Progenitor cell of endocrine pancreas (in vitro differentiated cells): ENCODE data around the gene MAPT. TPM values are rescaled to one million over a fixed set of nuclear protein-coding genes. Genes with fewer than 3 reads are reported as not detected.

Source experiments
- DNase-seq: peaks from one replicate; pipeline ENCODE4 v3.0.0; 2021; ENCODE audit warnings: low spot score; ENCODE audit not compliant: unreplicated experiment
- H3K27ac Mint-ChIP-seq: 2 replicates; pipeline ENCODE4 v1.8.0; 2021; ENCODE audit warnings: mild to moderate bottlenecking, moderate library complexity, mixed read lengths
- H3K27me3 Mint-ChIP-seq: 2 replicates; pipeline ENCODE4 v1.8.0; 2021; ENCODE audit warnings: mixed read lengths
- H3K36me3 Mint-ChIP-seq: 2 replicates; pipeline ENCODE4 v1.8.0; 2022; ENCODE audit warnings: mixed read lengths; ENCODE audit not compliant: insufficient read depth
- H3K4me1 Mint-ChIP-seq: 2 replicates; pipeline ENCODE4 v1.8.0; 2021; ENCODE audit warnings: low read depth, mixed read lengths
- H3K4me3 Mint-ChIP-seq: 2 replicates; pipeline ENCODE4 v1.8.0; 2021; ENCODE audit warnings: low read depth, mild to moderate bottlenecking, moderate library complexity, mixed read lengths
- H3K9me3 Mint-ChIP-seq: 2 replicates; pipeline ENCODE4 v1.8.0; 2021; ENCODE audit warnings: low read depth, mixed read lengths
- total RNA-seq: library from RNA; stranded (reverse); gene quantifications from 2 replicates; pipeline ENCODE4 v1.2.1, GENCODE V29; 2021
- TF ChIP-seq, protein P1 (sequence below): fragments of 200-600 bp; sonication (generic); IDR thresholded peaks from one replicate; pipeline ENCODE4 v1.5.0; 2021; ENCODE audit warnings: antibody characterized with exemption, mild to moderate bottlenecking; ENCODE audit not compliant: unreplicated experiment

Gene MAPT
- total RNA-seq, 1 donor from 2014 or later, result 2.5 TPM

DNA sequence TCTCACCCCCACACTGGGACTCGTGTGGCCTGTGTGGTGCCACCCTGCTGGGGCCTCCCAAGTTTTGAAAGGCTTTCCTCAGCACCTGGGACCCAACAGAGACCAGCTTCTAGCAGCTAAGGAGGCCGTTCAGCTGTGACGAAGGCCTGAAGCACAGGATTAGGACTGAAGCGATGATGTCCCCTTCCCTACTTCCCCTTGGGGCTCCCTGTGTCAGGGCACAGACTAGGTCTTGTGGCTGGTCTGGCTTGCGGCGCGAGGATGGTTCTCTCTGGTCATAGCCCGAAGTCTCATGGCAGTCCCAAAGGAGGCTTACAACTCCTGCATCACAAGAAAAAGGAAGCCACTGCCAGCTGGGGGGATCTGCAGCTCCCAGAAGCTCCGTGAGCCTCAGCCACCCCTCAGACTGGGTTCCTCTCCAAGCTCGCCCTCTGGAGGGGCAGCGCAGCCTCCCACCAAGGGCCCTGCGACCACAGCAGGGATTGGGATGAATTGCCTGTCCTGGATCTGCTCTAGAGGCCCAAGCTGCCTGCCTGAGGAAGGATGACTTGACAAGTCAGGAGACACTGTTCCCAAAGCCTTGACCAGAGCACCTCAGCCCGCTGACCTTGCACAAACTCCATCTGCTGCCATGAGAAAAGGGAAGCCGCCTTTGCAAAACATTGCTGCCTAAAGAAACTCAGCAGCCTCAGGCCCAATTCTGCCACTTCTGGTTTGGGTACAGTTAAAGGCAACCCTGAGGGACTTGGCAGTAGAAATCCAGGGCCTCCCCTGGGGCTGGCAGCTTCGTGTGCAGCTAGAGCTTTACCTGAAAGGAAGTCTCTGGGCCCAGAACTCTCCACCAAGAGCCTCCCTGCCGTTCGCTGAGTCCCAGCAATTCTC is 132.1 kb downstream of the MAPT start:
- no peaks in the 10 kb centered on the region for H3K9me3 Mint-ChIP-seq
- no peaks in the 10 kb centered on the region for H3K27me3 Mint-ChIP-seq
- no peak for DNase-seq
- no peak overlapping the region for H3K27ac Mint-ChIP-seq
- H3K4me1 Mint-ChIP-seq, result peaks cover 5% of the 10 kb centered on the region
- no peak overlapping the region for H3K4me3 Mint-ChIP-seq
- H3K36me3 Mint-ChIP-seq, result peaks cover 34% of the 10 kb centered on the region
- TF ChIP-seq, protein P1, sequence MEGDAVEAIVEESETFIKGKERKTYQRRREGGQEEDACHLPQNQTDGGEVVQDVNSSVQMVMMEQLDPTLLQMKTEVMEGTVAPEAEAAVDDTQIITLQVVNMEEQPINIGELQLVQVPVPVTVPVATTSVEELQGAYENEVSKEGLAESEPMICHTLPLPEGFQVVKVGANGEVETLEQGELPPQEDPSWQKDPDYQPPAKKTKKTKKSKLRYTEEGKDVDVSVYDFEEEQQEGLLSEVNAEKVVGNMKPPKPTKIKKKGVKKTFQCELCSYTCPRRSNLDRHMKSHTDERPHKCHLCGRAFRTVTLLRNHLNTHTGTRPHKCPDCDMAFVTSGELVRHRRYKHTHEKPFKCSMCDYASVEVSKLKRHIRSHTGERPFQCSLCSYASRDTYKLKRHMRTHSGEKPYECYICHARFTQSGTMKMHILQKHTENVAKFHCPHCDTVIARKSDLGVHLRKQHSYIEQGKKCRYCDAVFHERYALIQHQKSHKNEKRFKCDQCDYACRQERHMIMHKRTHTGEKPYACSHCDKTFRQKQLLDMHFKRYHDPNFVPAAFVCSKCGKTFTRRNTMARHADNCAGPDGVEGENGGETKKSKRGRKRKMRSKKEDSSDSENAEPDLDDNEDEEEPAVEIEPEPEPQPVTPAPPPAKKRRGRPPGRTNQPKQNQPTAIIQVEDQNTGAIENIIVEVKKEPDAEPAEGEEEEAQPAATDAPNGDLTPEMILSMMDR, result no peak

DNA sequence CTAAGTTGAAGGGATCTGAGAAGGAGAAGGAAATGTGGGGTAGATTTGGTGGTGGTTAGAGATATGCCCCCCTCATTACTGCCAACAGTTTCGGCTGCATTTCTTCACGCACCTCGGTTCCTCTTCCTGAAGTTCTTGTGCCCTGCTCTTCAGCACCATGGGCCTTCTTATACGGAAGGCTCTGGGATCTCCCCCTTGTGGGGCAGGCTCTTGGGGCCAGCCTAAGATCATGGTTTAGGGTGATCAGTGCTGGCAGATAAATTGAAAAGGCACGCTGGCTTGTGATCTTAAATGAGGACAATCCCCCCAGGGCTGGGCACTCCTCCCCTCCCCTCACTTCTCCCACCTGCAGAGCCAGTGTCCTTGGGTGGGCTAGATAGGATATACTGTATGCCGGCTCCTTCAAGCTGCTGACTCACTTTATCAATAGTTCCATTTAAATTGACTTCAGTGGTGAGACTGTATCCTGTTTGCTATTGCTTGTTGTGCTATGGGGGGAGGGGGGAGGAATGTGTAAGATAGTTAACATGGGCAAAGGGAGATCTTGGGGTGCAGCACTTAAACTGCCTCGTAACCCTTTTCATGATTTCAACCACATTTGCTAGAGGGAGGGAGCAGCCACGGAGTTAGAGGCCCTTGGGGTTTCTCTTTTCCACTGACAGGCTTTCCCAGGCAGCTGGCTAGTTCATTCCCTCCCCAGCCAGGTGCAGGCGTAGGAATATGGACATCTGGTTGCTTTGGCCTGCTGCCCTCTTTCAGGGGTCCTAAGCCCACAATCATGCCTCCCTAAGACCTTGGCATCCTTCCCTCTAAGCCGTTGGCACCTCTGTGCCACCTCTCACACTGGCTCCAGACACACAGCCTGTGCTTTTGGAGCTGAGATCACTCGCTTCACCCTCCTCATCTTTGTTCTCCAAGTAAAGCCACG is 133.0 kb downstream of the MAPT start:
- H3K9me3 Mint-ChIP-seq, result no peaks in the 10 kb centered on the region
- peaks cover 35% of the 10 kb centered on the region for H3K36me3 Mint-ChIP-seq
- H3K4me3 Mint-ChIP-seq, result no peak overlapping the region
- no peak for DNase-seq
- peak overlapping the region; percentile 59 for H3K27ac Mint-ChIP-seq
- no peaks in the 10 kb centered on the region for H3K27me3 Mint-ChIP-seq
- peaks cover 6% of the 10 kb centered on the region for H3K4me1 Mint-ChIP-seq
- TF ChIP-seq, protein P1, result no peak

DNA sequence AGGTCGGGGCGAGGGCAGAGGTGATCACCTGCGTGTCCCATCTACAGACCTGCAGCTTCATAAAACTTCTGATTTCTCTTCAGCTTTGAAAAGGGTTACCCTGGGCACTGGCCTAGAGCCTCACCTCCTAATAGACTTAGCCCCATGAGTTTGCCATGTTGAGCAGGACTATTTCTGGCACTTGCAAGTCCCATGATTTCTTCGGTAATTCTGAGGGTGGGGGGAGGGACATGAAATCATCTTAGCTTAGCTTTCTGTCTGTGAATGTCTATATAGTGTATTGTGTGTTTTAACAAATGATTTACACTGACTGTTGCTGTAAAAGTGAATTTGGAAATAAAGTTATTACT is 133.6 kb downstream of the MAPT start:
- TF ChIP-seq, protein P1, result no peak
- H3K4me3 Mint-ChIP-seq, result no peak overlapping the region
- no peaks in the 10 kb centered on the region for H3K9me3 Mint-ChIP-seq
- peaks cover 37% of the 10 kb centered on the region for H3K36me3 Mint-ChIP-seq
- no peaks in the 10 kb centered on the region for H3K27me3 Mint-ChIP-seq
- DNase-seq, result no peak
- peaks cover 6% of the 10 kb centered on the region for H3K4me1 Mint-ChIP-seq
- no peak overlapping the region for H3K27ac Mint-ChIP-seq

DNA sequence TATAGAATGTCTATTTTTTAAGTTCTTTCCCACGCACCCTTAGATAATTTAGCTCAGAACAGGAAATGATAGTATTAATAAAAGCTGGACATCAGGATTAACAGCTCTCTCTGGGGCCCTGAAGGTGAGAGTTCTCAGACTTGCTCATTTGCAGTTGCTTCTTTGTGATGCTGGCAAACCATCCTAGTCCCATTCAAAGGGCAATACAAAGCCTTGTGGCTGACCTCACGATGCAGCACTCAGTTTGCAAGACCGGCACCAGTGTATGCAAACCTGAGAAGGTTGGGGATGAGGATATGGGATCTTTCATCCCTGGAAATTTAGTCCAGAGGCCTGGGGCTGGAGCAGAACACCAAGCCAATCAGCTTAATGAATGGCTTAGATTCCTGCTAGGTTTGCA is 134.0 kb downstream of the MAPT start:
- Mint-ChIP-seq H3K27me3 (no peaks in the 10 kb centered on the region), H3K9me3 (no peaks in the 10 kb centered on the region), H3K27ac (peak overlapping the region; percentile 70), H3K4me3 (no peak overlapping the region), H3K4me1 (peaks cover 6% of the 10 kb centered on the region), H3K36me3 (peaks cover 37% of the 10 kb centered on the region)
- TF ChIP-seq, protein P1, result no peak
- DNase-seq, result no peak

DNA sequence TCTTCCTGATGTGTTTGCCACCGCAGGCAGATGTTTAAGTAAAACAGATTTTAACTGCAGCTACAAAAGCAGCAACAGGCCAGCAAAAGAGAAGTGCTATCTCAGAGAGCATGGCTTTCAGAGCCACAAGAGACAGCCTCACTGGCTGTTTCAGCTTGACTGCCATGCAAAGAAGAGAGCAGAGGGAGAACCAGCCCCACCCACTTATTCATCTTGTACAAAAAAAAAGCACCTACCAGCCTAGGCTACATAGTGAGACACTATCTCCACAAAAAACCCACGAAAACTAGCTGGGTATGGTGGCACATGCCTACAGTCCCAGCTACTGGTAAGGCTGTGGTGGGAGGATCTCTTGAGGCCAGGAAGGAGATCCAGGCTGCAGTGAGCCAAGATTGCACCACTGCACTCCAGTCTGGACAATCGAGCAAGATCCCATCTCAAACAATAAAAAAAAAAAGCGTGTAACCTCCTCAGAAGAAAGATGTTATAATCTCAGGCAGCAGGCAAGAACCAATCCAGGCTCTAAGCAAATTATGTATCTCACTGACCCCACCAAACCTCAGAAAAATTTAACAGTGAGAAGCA is 134.7 kb downstream of the MAPT start:
- Mint-ChIP-seq H3K4me3 (no peak overlapping the region), H3K4me1 (peaks cover 4% of the 10 kb centered on the region), H3K27ac (peak overlapping the region; percentile 51)

More for the DNA sequence above, 134.7 kb downstream of the MAPT start:
- no peaks in the 10 kb centered on the region for H3K9me3 Mint-ChIP-seq
- H3K36me3 Mint-ChIP-seq, result peaks cover 36% of the 10 kb centered on the region
- DNase-seq, result no peak
- no peaks in the 10 kb centered on the region for H3K27me3 Mint-ChIP-seq
- TF ChIP-seq, protein P1, result no peak
